CD4-positive, alpha-beta T cell treated with Interferon alpha-2 for 1 hour (primary cell): ENCODE measurements around the gene SKI.

ENCODE experiments used
- DNase-seq, 2 donors: peaks; one replicate each; pipeline ENCODE4 v3.0.0-alpha.2; 2020 to 2022

The SKI gene

DNA sequence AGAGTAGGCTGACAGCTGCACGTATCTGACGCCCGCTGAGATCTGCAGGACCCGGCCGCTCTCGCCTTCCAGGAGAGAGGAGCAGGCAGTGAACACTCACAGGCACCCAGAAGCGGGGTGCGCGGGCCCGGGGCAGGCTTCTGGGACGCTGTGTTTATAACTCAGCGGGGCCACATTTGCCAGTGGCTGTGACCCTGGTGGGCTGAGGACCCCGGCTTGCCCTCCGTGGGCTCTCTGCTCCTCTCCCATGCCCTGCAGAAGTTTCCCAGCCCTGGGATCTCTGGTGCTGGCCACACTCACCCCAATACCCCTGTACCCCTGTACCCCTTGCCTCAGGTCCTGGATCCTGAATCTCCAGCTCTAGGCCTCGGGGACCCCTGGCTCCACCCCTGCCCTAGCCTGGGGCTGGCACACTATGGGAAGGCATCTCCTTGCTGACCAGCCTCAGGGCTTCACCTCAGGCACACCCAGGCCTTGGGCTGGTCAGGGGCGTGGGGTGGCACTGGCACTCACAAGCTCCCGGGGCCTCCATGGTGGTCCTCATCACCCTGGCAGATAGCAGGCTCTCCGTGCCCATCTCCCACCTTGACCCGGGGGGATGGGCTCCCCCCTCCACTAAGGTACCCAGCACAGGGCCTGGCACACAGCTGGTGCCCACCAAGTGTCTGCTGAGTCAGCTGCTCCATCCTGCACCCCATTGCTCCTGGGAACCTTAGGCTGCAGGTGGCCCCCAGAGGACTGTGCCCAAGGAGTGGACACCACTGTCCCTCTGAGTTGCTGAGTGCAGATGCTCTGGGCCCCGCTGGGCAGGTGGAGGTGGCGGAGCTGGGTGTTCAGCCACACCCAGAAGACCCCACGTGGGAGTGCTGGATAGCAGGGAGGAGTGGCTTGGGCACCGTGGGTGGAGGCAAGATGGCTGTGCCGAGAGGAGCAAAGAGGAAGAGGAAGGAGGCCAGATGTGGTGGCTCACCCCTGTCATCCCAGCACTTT is 130.8 kb downstream of the SKI start:
- no peak for DNase-seq
